PFSK-1 (cell line): ENCODE measurements around the gene IMP4.

Experiments
- POLR2AphosphoS5 ChIP-seq: IDR thresholded peaks from 2 replicates; pipeline ENCODE4 v1.6.1; 2012; ENCODE audit warnings: low read depth, mild to moderate bottlenecking, control low read depth, low read length, moderate library complexity
- REST ChIP-seq, 2 experiments: IDR thresholded peaks; 2 replicates each; pipeline versions ENCODE4 v1.6.1 to v1.8.0; 2011 to 2012; ENCODE audit warnings: low read depth in 2 of 2, low read length in 2 of 2, control low read depth in 1 of 2, inconsistent platforms in 1 of 2, mild to moderate bottlenecking in 1 of 2, moderate library complexity in 1 of 2; ENCODE audit not compliant: insufficient read depth in 1 of 2
- TAF1 ChIP-seq: IDR thresholded peaks from 2 replicates; pipeline ENCODE4 v1.6.1; 2012; ENCODE audit warnings: low read length, control low read depth, borderline replicate concordance; ENCODE audit not compliant: insufficient read depth

DNA sequence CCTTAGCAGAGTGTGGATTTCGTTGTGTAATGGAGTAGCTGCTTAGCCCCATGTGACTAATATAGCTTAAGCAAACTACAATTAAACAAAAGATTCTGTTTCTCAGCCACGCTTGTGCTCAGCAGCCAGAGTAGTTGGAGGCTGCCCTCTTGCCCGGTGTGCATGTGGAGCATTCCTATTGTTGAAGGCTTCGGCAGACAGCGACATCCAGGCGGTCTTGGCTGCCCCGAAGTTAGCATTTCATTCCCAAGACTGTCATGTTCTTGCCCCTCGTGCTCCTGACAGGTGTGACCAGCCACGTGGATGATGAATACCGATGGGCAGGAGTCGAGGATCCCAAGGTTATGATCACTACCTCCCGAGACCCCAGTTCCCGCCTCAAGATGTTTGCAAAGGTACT lies 2.4 kb downstream of the IMP4 start:
- no peak for TF ChIP-seq POLR2AphosphoS5
- TF ChIP-seq REST (IDR thresholded peaks at IDR 0.05; ENCODE audit: insufficient read depth in 1 of 2, low read depth in 2 of 2, low read length in 2 of 2), result no peak
- TF ChIP-seq TAF1, result no peak
